ENCODE data around the gene BBS4.

- TF ChIP-seq CTCF (IDR thresholded peaks at IDR 0.05 in 8 of 11, conservative IDR thresholded peaks at IDR 0.05 in 3 of 11) (no peak), POLR2AphosphoS5 (IDR thresholded peaks at IDR 0.05) (no peak)
These were observed 46.1 kb downstream of the BBS4 start for GRCh38 chr15:72732086-72732485.
